Aorta (tissue), 5 donors: Measurements from ENCODE around the gene NRSN1. TPM values are rescaled to one million over a fixed set of nuclear protein-coding genes. Genes with fewer than 3 reads are reported as not detected.

Source experiments
- ATAC-seq: fragments of 200-7000 bp; cut with Tn5 transposase; one replicate; pipeline ENCODE4 v1.9.1; 2022; ENCODE audit warnings: moderate library complexity; ENCODE audit not compliant: low FRiP score
- DNase-seq, 2 donors: peaks; one replicate each; pipeline ENCODE4 v3.0.0-alpha.2; 2020
- H3K27ac ChIP-seq, 2 donors: one replicate each; pipeline ENCODE4 v1.5.1; 2013; ENCODE audit warnings: low read length in 2 of 2, mild to moderate bottlenecking in 2 of 2, moderate library complexity in 2 of 2, control low read depth in 1 of 2, inconsistent platforms in 1 of 2, low read depth in 1 of 2
- H3K27me3 ChIP-seq, 2 donors: one replicate each; pipeline ENCODE4 v1.6.1; 2013; ENCODE audit warnings: control low read depth in 1 of 2, low read length in 1 of 2, mild to moderate bottlenecking in 1 of 2, moderate library complexity in 1 of 2; ENCODE audit not compliant: insufficient read depth in 2 of 2, control insufficient read depth in 1 of 2
- H3K36me3 ChIP-seq, 2 donors: one replicate each; pipeline ENCODE4 v1.6.1; 2013; ENCODE audit warnings: control low read depth in 1 of 2, low read length in 1 of 2, mild to moderate bottlenecking in 1 of 2; ENCODE audit not compliant: insufficient read depth in 2 of 2, control insufficient read depth in 1 of 2
- H3K4me1 ChIP-seq, 2 donors: one replicate each; pipeline ENCODE4 v1.6.1; 2013; ENCODE audit warnings: low read length in 2 of 2, control low read depth in 1 of 2, mild to moderate bottlenecking in 1 of 2, moderate library complexity in 1 of 2; ENCODE audit not compliant: insufficient read depth in 2 of 2, control insufficient read depth in 1 of 2
- H3K4me3 ChIP-seq, 2 donors: one replicate each; pipeline ENCODE4 v1.5.1; 2013; ENCODE audit warnings: low read length in 2 of 2, control low read depth in 1 of 2, mild to moderate bottlenecking in 1 of 2
- H3K9me3 ChIP-seq: one replicate; pipeline ENCODE4 v1.6.1; 2013; ENCODE audit warnings: mild to moderate bottlenecking, low read length; ENCODE audit not compliant: control insufficient read depth
- WGBS, 2 donors: extraction: QIAGEN DNeasy Blood & Tissue Kit; methylation state at CpG; one replicate each; pipeline ENCODE4 v1.1.7; 2013; 5-methylcytosine and 5-hydroxymethylcytosine counted together
- intact Hi-C, 2 donors: fragments of 100-400 bp; cut with DNase I; formaldehyde crosslinking; loops; one replicate each; pipeline versions ENCODE4 v1.14.2 to v1.15.0; 2022
- polyA plus RNA-seq, 2 donors: library from polyadenylated mRNA; stranded (reverse); fragments of 200-250 nt; gene quantifications; one replicate each; pipeline ENCODE4 v1.2.3, GENCODE V29; 2013
- total RNA-seq, 2 donors: library from RNA; stranded (reverse); fragmentation: NEBNext Ultra II Directional; extraction: Animal tissue kit (Norgen Biotek cat#: 25700); gene quantifications; one replicate each; pipeline ENCODE4 v1.2.1, GENCODE V29; 2021
- donor health status: healthy with polysubstance abuse.
- donor health status: Bipolar disorder and iron deficiency.
- donor health status: DM: no; HTN: no; CAD: no.
- donor health status: DM: no; HTN: no; CAD: no.
- donor health status: DM: yes; HTN: yes; CAD: no.

The NRSN1 gene
- total and polyA plus RNA-seq, 4 donors: not detected

- WGBS, 2 donors: 25 to 39% methylated on average over 2 of the region's 2 CpGs
- Histone ChIP-seq H3K4me1 (no peaks in the 10 kb centered on the region), H3K36me3 (no peaks in the 10 kb centered on the region), H3K27me3 (no peaks in the 10 kb centered on the region), H3K9me3 (no peaks in the 10 kb centered on the region), H3K27ac (no peak overlapping the region), H3K4me3 (no peak overlapping the region)
- no peak for ATAC-seq
- DNase-seq: no peak
- intact Hi-C loops: no loop called here
Measured at GRCh38 chr6:24100770-24101155, 25.3 kb upstream of the NRSN1 start.

- Histone ChIP-seq H3K4me1 (no peaks in the 10 kb centered on the region), H3K4me3 (no peak overlapping the region), H3K9me3 (no peaks in the 10 kb centered on the region), H3K36me3 (no peaks in the 10 kb centered on the region), H3K27ac (no peak overlapping the region), H3K27me3 (no peaks in the 10 kb centered on the region)
- intact Hi-C loops: no loop called here
- 80 to 81% methylated on average over 2 of the region's 2 CpGs for WGBS, 2 donors
- no peak for DNase-seq
- ATAC-seq: no peak
Measured at GRCh38 chr6:24105191-24105590, 20.8 kb upstream of the NRSN1 start.

- ATAC-seq (no peak), DNase-seq (no peak)
- intact Hi-C loops: no loop called here
- Histone ChIP-seq H3K27ac (no peak overlapping the region), H3K27me3 (no peaks in the 10 kb centered on the region), H3K4me3 (no peak overlapping the region), H3K36me3 (no peaks in the 10 kb centered on the region), H3K4me1 (no peaks in the 10 kb centered on the region), H3K9me3 (no peaks in the 10 kb centered on the region)
- 71 to 74% methylated on average over 5 of the region's 5 CpGs for WGBS, 2 donors
Measured at GRCh38 chr6:24106291-24106690, 19.7 kb upstream of the NRSN1 start.

GRCh38 chr6:24107294-24107693 is 18.7 kb upstream of the NRSN1 start:
- Histone ChIP-seq H3K4me1 (no peaks in the 10 kb centered on the region), H3K27me3 (no peaks in the 10 kb centered on the region), H3K9me3 (no peaks in the 10 kb centered on the region), H3K4me3 (no peak overlapping the region), H3K27ac (no peak overlapping the region), H3K36me3 (no peaks in the 10 kb centered on the region)
- no peak for ATAC-seq
- WGBS, 2 donors: 79 to 81% methylated on average over 1 of the region's 1 CpG
- DNase-seq: no peak
- intact Hi-C loops: no loop called here

GRCh38 chr6:24108056-24108455 is 18.0 kb upstream of the NRSN1 start:
- no peak overlapping the region for H3K4me3 ChIP-seq
- H3K4me1 ChIP-seq: no peaks in the 10 kb centered on the region
- WGBS, 2 donors: 75 to 79% methylated on average over 6 of the region's 6 CpGs
- no peaks in the 10 kb centered on the region for H3K9me3 ChIP-seq
- no peak overlapping the region for H3K27ac ChIP-seq
- no peaks in the 10 kb centered on the region for H3K27me3 ChIP-seq
- ATAC-seq (no peak), DNase-seq (no peak)
- no peaks in the 10 kb centered on the region for H3K36me3 ChIP-seq
- intact Hi-C loops: no loop called here

- H3K9me3 ChIP-seq: no peaks in the 10 kb centered on the region
- H3K27ac ChIP-seq: no peak overlapping the region
- no peaks in the 10 kb centered on the region for H3K4me1 ChIP-seq
- intact Hi-C loops: no loop called here
- WGBS, 2 donors: 0 to 67% methylated on average over 1 of the region's 1 CpG
- no peak overlapping the region for H3K4me3 ChIP-seq
- no peak for ATAC-seq
- no peaks in the 10 kb centered on the region for H3K27me3 ChIP-seq
- no peaks in the 10 kb centered on the region for H3K36me3 ChIP-seq
- no peak for DNase-seq
Measured at GRCh38 chr6:24110417-24110816, 15.6 kb upstream of the NRSN1 start.

- DNase-seq: no peak
- no peak for ATAC-seq
- H3K9me3 ChIP-seq: no peaks in the 10 kb centered on the region
- H3K4me1 ChIP-seq: no peaks in the 10 kb centered on the region
- intact Hi-C loops: no loop called here
- H3K36me3 ChIP-seq: no peaks in the 10 kb centered on the region
- H3K27ac ChIP-seq: no peak overlapping the region
- H3K27me3 ChIP-seq: no peaks in the 10 kb centered on the region
- H3K4me3 ChIP-seq: no peak overlapping the region
Measured at GRCh38 chr6:24113891-24114290, 12.1 kb upstream of the NRSN1 start.

GRCh38 chr6:24117021-24117420 is 9.0 kb upstream of the NRSN1 start:
- Histone ChIP-seq H3K9me3 (peaks cover 1% of the 10 kb centered on the region), H3K27ac (no peak overlapping the region), H3K4me3 (no peak overlapping the region), H3K27me3 (no peaks in the 10 kb centered on the region), H3K4me1 (no peaks in the 10 kb centered on the region), H3K36me3 (no peaks in the 10 kb centered on the region)
- intact Hi-C loops: no loop called here
- no peak for DNase-seq
- 39 to 45% methylated on average over 2 of the region's 2 CpGs for WGBS, 2 donors
- ATAC-seq: no peak

GRCh38 chr6:24122139-24122538 is 3.9 kb upstream of the NRSN1 start:
- H3K27me3 ChIP-seq: no peaks in the 10 kb centered on the region
- ATAC-seq (no peak), DNase-seq (no peak)
- intact Hi-C loops: no loop called here
- no peak overlapping the region for H3K27ac ChIP-seq
- WGBS, 2 donors: 77 to 80% methylated on average over 7 of the region's 7 CpGs
- no peaks in the 10 kb centered on the region for H3K4me1 ChIP-seq
- H3K9me3 ChIP-seq: peaks cover 1% of the 10 kb centered on the region
- H3K36me3 ChIP-seq: no peaks in the 10 kb centered on the region
- no peak overlapping the region for H3K4me3 ChIP-seq
